CD14-positive monocyte (primary cell): Measurements from ENCODE around the gene RNGTT. TPM values are rescaled to one million over a fixed set of nuclear protein-coding genes. Genes with fewer than 3 reads are reported as not detected.

Experiments used
- DNase-seq, 3 donors: peaks; one replicate each; pipeline ENCODE4 v3.0.0-alpha.2; 2011 to 2022
- H2AFZ ChIP-seq: 2 replicates; pipeline ENCODE4 v1.6.0; 2012; ENCODE audit warnings: mild to moderate bottlenecking, low read depth, low read length, inconsistent platforms; ENCODE audit not compliant: insufficient read depth, poor library complexity, severe bottlenecking
- H3K27ac ChIP-seq, 2 donors: 1 replicate in 1 of 2; 2 replicates in 1 of 2; pipeline ENCODE4 v1.5.1; 2012 to 2013; ENCODE audit warnings: low read length in 2 of 2, control low read depth in 1 of 2, inconsistent platforms in 1 of 2, low read depth in 1 of 2, mild to moderate bottlenecking in 1 of 2
- H3K27me3 ChIP-seq, 2 donors: one replicate each; pipeline versions ENCODE4 v1.6.0 to v1.6.1; 2011 to 2013; ENCODE audit warnings: low read length in 2 of 2; ENCODE audit not compliant: control insufficient read depth in 2 of 2, insufficient read depth in 2 of 2
- H3K36me3 ChIP-seq, 2 donors: replicated peaks in 1 of 2; 1 replicate in 1 of 2; 2 replicates in 1 of 2; pipeline versions ENCODE4 v1.5.1 to v1.6.1; 2012 to 2013; ENCODE audit warnings: low read length in 2 of 2, control low read depth in 1 of 2, inconsistent platforms in 1 of 2, mild to moderate bottlenecking in 1 of 2; ENCODE audit not compliant: insufficient read depth in 2 of 2, control insufficient read depth in 1 of 2
- H3K4me1 ChIP-seq, 2 donors: 1 replicate in 1 of 2; 2 replicates in 1 of 2; pipeline versions ENCODE4 v1.5.1 to v1.6.1; 2012 to 2013; ENCODE audit warnings: low read length in 2 of 2, control low read depth in 1 of 2, inconsistent platforms in 1 of 2, mild to moderate bottlenecking in 1 of 2, moderate library complexity in 1 of 2; ENCODE audit not compliant: insufficient read depth in 2 of 2, control insufficient read depth in 1 of 2
- H3K4me2 ChIP-seq: replicated peaks from 2 replicates; pipeline ENCODE3; 2012; ENCODE audit warnings: low read length, moderate library complexity, mild to moderate bottlenecking; ENCODE audit not compliant: poor library complexity, severe bottlenecking; ENCODE audit errors: extremely low read depth
- H3K4me3 ChIP-seq, 3 experiments: fragments of 200-600 bp in 1 of 3; sonication (generic) in 1 of 3; replicated peaks in 1 of 3; 1 replicate in 2 of 3; 2 replicates in 1 of 3; pipeline ENCODE4 v1.5.1; 2011 to 2013; ENCODE audit warnings: low read length in 3 of 3, mild to moderate bottlenecking in 3 of 3, control low read depth in 2 of 3, low read depth in 2 of 3, inconsistent platforms in 1 of 3, moderate library complexity in 1 of 3
- H3K79me2 ChIP-seq: 2 replicates; pipeline ENCODE4 v1.6.0; 2012; ENCODE audit warnings: mild to moderate bottlenecking, control low read depth, inconsistent platforms, low read length, moderate library complexity; ENCODE audit not compliant: insufficient read depth
- H3K9ac ChIP-seq: 2 replicates; pipeline ENCODE4 v1.6.0; 2017; ENCODE audit warnings: low read length, mild to moderate bottlenecking; ENCODE audit not compliant: insufficient read depth, poor library complexity, severe bottlenecking
- H3K9me3 ChIP-seq, 2 donors: replicated peaks in 1 of 2; 1 replicate in 1 of 2; 2 replicates in 1 of 2; pipeline versions ENCODE4 v1.5.1 to v1.6.1; 2012 to 2013; ENCODE audit warnings: low read length in 2 of 2, control low read depth in 1 of 2; ENCODE audit not compliant: control insufficient read depth in 1 of 2, insufficient read depth in 1 of 2
- H4K20me1 ChIP-seq: 2 replicates; pipeline ENCODE4 v1.6.0; 2012; ENCODE audit warnings: mild to moderate bottlenecking, low read length, control low read depth, moderate library complexity; ENCODE audit not compliant: insufficient read depth
- H3K27ac Mint-ChIP-seq, 7 donors: one replicate each; pipeline ENCODE4 v1.8.0; 2020; ENCODE audit warnings: mild to moderate bottlenecking in 7 of 7, mixed read lengths in 7 of 7, moderate library complexity in 6 of 7, inconsistent platforms in 2 of 7
- H3K27me3 Mint-ChIP-seq, 3 donors: one replicate each; pipeline ENCODE4 v1.8.0; 2021 to 2022; ENCODE audit warnings: low read depth in 3 of 3, mild to moderate bottlenecking in 3 of 3, mixed read lengths in 3 of 3, moderate library complexity in 3 of 3, inconsistent platforms in 1 of 3
- H3K36me3 Mint-ChIP-seq, 2 donors: one replicate each; pipeline ENCODE4 v1.8.0; 2020; ENCODE audit warnings: mixed read lengths in 2 of 2, inconsistent platforms in 1 of 2, mild to moderate bottlenecking in 1 of 2
- H3K4me1 Mint-ChIP-seq: one replicate; pipeline ENCODE4 v1.8.0; 2020; ENCODE audit warnings: mild to moderate bottlenecking, mixed read lengths
- H3K4me3 Mint-ChIP-seq, 2 donors: one replicate each; pipeline ENCODE4 v1.8.0; 2020; ENCODE audit warnings: mild to moderate bottlenecking in 2 of 2, mixed read lengths in 2 of 2, moderate library complexity in 1 of 2
- H3K9me3 Mint-ChIP-seq, 7 donors: one replicate each; pipeline ENCODE4 v1.8.0; 2020 to 2022; ENCODE audit warnings: mixed read lengths in 7 of 7, mild to moderate bottlenecking in 6 of 7, moderate library complexity in 6 of 7, inconsistent platforms in 2 of 7
- CTCF ChIP-seq: fragments of 200-600 bp; IDR thresholded peaks from one replicate; pipeline ENCODE4 v1.8.0; 2022; ENCODE audit warnings: antibody characterized with exemption, mild to moderate bottlenecking
- WGBS: methylation state at CpG from one replicate; pipeline ENCODE4 v1.1.5; 2013; ENCODE audit warnings: missing lambda C conversion rate; ENCODE audit not compliant: insufficient coverage; 5-methylcytosine and 5-hydroxymethylcytosine counted together
- intact Hi-C, 2 donors: fragments of 100-400 bp; cut with micrococcal nuclease; formaldehyde crosslinking; loops; one replicate each; pipeline versions ENCODE4 v1.15.0 to v1.15.1; 2023
- polyA plus RNA-seq, 3 donors: library from polyadenylated mRNA; depleted of rRNA in 1 of 3; unstranded in 2 of 3; stranded (reverse) in 1 of 3; fragments of 300-500 nt in 2 of 3; fragments of >200 nt in 1 of 3; fragmentation: Illumina TruSeq in 2 of 3; gene quantifications; 1 replicate in 2 of 3; 2 replicates in 1 of 3; pipeline ENCODE4 v1.2.3, GENCODE V29; 2012 to 2021

The RNGTT gene
- polyA plus RNA-seq, 3 donors: 2.3 to 8.6 (median 5.8) TPM

GRCh38 chr6:88871498-88871897 lies 91.9 kb downstream of the RNGTT start:
- intact Hi-C loops: loop anchor here in 1 of 2 donors (10.0 kb wide), 1 partner anchor 1717 kb away; the partner anchor contains the start of gene ZNF292
- no peak overlapping the region for H3K27ac Mint-ChIP-seq
- 67% methylated on average over 3 of the region's 3 CpGs for WGBS

GRCh38 chr6:88870717-88871330 lies 92.6 kb downstream of the RNGTT start:
- Histone ChIP-seq H2AFZ (no peak overlapping the region), H4K20me1 (no peaks in the 10 kb centered on the region), H3K4me3 (no peak overlapping the region), H3K4me1 (no peaks in the 10 kb centered on the region), H3K79me2 (no peaks in the 10 kb centered on the region), H3K9me3 (no peaks in the 10 kb centered on the region), H3K27me3 (no peaks in the 10 kb centered on the region), H3K4me2 (no peak overlapping the region), H3K36me3 (peaks cover 5 to 13% of the 10 kb centered on the region in 2 donors), H3K9ac (no peak overlapping the region), H3K27ac (no peak overlapping the region)
- WGBS: no CpG with 5 or more reads among the region's 1 CpG
- H3K4me3 Mint-ChIP-seq: no peak overlapping the region
- H3K4me1 Mint-ChIP-seq: peaks cover 3% of the 10 kb centered on the region
- H3K27me3 Mint-ChIP-seq: no peaks in the 10 kb centered on the region
- H3K27ac Mint-ChIP-seq: no peak overlapping the region
- H3K9me3 Mint-ChIP-seq: no peaks in the 10 kb centered on the region
- peaks cover 12 to 18% of the 10 kb centered on the region in 2 donors for H3K36me3 Mint-ChIP-seq
- intact Hi-C loops: loop anchor here in 1 of 2 donors (10.0 kb wide), 1 partner anchor 1716 kb away; the partner anchor contains the start of gene ZNF292
- TF ChIP-seq CTCF: peak; percentile 76
- peak; percentile 27 to 48 (median 35) for DNase-seq

More at GRCh38 chr6:88871498-88871897, 91.9 kb downstream of the RNGTT start:
- Histone ChIP-seq H4K20me1 (no peaks in the 10 kb centered on the region), H3K4me1 (no peaks in the 10 kb centered on the region), H3K36me3 (peaks cover 5 to 13% of the 10 kb centered on the region in 2 donors), H2AFZ (no peak overlapping the region), H3K27ac (no peak overlapping the region), H3K27me3 (no peaks in the 10 kb centered on the region), H3K9ac (no peak overlapping the region), H3K4me2 (no peak overlapping the region), H3K4me3 (no peak overlapping the region), H3K9me3 (no peaks in the 10 kb centered on the region), H3K79me2 (no peaks in the 10 kb centered on the region)
- no peak for DNase-seq
- H3K27me3 Mint-ChIP-seq: no peaks in the 10 kb centered on the region
- H3K4me3 Mint-ChIP-seq: no peak overlapping the region
- no peaks in the 10 kb centered on the region for H3K9me3 Mint-ChIP-seq
- peaks cover 9 to 13% of the 10 kb centered on the region in 2 donors for H3K36me3 Mint-ChIP-seq
- no peak for TF ChIP-seq CTCF
- H3K4me1 Mint-ChIP-seq: peaks cover 3% of the 10 kb centered on the region
